GM18499 (cell line): ENCODE measurements around the gene ANKRD23.

Experiments used
- ATAC-seq: cut with Tn5 transposase; IDR thresholded peaks from one replicate; pipeline ENCODE4 v1.9.1; 2021; ENCODE audit warnings: moderate number of reproducible peaks; ENCODE audit not compliant: insufficient read depth, unreplicated experiment

The ANKRD23 gene

DNA sequence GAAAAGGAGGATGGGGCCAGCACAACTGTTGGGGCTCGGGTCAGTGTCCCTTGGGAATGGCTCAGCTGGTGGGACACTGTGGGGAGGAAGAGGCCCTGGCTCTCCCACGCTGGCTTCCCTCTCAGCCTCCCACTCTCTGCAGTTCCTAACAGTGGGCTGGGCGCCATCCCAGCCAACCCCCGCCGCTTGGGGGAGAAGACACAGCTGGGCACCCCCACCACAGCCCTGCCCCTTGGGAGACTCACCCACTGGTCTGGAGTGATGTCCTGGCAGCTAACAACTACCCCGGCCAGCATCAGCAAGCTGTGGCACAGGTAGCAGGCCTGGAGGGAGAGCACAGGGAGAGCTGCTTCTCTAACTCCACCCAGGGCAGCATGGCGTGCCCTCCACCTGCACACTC lies 34.4 kb upstream of the ANKRD23 start:
- no peak for ATAC-seq

DNA sequence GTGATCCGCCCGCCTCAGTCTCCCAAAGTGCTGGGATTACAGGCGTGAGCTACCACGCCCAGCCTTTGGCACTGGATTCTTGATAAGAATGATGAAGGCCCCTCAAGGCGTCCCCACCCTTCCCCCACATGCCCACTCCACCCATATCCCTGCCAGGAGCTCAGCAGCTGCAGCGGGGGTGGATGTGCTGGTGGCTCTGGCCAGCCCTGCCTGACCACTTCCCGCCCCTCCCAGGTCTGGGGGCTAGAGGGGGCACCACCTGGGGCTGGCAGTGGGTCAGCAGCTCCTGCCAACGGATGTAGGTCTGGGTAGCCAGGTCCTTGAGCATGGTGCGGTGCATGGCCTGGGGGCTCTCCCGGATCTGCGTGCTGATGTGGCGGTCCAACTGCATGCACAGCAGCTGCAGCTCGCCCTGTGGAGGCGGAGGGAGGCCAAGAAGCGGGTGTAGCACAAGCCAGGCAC lies 33.8 kb upstream of the ANKRD23 start:
- ATAC-seq, result no peak

DNA sequence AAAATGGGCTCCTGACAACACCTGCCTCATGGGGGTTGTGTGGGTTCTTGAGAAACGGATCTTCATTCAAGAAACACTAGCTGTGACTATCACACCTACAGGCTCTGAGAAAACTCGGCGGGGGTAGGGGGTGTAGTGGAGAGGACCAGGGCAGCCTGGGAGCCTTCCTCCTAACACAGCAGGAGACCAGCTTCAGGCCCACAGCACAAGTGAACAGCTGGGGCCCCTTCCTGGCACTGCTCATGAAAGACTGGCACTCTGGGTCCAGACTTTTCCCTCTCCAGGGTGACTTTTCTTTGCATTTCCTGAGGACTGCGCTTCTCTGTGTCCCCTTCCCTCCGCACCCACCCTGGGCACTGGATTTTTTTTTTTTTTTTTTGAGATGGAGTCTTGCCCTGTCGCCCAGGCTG lies 33.2 kb upstream of the ANKRD23 start:
- ATAC-seq, result no peak

DNA sequence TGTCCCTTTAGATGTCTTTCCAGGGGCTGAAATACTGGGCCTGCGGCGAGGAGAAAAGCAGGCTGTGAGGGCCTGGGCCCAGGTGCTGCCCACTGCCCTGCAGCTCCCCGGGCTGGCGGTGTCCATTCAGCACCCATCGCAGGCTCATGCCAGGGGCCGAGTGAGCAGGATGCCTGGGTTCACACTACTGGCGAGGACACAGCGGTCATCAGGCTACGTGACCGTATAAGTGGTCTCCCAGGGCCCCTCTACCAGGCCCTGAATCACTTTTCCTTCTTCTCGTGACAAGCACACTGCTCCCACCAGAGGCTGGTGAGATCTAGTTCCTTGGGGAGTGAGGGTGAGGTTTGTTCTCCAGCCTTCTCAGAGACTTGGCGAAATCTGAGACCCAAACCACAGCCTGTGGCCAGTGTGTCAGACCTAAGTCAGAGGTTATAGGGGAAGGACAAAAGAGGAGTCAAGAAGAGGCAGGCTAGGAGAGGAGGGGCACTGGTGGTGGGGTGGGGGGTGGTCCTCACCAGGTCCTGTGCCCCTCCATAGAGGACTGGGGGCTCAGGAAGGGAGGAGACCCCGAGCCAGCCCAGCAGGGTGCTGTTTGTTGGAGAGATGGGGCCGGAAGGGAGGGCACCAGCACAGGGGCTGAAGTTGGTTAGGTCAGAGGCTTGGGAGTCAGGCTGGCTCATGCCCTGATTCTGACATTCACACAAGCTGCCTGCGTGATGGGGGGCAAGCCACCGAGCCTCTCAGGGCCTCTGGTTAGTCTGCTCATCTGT lies 32.6 kb upstream of the ANKRD23 start:
- ATAC-seq, result no peak

DNA sequence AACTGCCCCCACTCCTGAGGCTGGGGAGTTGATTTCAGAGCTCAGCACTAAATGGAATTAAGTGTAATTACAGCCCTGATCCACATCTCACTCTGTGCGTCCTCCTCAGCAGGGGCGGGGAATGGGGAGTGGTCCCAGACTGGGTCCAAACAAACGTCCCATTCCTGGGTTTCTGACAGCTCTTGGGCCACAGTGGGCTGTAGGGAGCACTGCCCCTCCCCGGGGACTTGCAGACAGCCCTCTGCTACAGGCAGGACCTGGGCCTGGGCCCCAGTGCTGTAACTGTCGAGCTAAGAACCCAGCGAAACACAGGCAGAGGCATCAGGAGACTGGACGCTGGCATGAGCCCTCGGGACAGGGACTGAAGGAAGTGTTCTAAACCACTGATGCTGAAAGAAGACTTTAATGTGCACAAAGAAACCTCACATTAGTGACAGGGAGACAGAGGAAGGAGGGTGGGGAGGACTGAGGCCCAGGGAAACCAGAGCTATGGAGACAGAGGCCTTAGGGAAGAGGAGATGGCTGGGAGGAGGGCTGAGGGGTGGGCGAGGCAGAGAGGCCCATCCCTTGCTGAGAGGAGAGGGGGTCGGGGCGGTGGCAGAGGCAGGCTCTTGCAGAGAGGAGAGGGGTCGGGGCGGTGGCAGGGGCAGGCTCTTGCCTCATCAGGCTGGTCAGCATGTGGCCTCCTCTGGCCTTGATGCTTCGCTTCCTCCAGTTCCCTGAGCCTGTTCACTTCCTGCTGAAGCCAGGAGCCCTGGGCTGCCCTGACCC lies 31.9 kb upstream of the ANKRD23 start:
- no peak for ATAC-seq

DNA sequence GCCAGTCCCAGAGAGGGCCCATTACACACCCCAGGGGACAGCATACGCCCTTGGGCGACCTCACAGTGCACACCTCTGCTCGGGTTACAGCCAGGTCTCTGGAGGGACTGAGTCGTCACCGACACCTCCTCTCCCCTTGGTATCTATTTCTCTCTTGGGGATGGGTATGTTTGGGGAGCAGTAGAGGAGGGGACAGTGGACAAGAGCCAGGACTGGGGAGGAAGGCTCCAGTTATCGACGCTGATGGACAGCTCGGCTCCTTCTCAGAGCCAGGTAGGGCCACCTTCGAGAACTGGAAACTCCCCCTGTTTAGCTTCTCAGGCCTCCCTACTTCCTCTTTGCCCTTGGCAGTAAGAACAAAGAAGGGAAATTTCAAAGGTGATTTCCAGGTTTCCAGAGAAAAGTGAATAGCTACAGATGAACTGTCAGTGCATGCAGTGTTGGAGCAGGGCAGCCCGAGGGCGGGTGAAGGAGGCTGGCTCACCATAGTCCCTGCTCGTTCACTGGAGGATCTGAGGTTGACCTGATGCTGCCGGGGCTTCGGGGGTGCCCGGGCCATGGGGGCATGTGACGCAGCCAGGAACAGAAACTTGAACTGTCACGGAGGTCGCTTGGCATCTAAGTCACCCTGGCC lies 30.5 kb upstream of the ANKRD23 start:
- no peak for ATAC-seq

DNA sequence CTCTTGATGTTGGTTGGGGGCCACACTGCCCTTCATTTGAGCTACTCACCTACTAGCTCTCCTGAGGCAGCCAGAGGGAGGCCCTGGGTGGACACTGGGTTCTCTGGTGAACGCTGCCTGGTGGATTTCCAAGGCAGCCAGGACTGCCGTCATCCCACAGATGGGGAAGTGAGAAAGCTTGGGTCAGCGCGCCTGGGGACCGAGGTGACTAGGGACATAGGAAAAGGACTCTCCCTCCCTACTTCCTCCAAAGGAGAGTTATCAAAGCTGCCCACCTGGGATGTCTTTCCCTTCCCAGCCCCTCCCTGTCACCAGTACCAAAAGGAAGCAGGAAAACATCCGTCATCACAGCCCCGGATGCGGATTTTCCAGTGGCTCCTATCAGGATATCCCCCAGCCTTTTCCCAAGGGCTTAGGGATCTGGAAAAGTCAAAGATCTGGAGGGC lies 29.9 kb upstream of the ANKRD23 start:
- no peak for ATAC-seq

DNA sequence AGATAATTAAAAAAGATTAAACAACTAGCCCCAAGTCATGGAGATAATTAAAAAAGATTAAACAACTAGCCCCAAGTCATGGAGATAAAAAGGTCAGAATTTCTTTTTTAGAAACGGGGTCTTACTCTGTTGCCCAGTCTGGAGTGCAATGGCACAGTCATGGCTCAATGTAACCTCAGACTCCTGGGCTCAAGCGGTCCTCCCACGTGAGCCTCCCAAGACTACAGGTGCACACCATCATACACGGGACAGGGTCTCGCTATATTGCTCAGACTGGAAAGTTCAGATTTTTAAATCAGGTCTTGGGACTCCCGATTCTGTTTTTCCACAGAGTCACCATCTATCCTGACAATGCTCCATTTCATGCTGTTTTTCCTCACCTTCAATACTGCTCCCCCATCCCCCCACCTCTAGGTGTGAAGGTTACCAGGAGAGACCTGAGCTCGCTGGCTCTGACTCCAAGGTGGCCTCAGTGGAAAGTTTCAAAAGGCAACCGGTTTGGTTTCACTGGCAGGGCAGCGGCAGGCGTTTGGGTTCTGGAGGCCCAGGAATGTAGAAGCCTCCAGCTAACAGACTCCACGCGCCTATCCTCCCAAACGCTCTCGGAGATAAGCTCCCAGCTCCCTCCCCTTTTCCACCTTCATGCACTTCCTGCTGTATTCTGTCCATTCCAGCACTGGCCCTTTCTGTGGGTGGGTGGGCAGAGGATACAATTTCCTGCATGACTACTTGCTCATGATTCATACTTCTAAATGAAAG lies 28.9 kb upstream of the ANKRD23 start:
- no peak for ATAC-seq

DNA sequence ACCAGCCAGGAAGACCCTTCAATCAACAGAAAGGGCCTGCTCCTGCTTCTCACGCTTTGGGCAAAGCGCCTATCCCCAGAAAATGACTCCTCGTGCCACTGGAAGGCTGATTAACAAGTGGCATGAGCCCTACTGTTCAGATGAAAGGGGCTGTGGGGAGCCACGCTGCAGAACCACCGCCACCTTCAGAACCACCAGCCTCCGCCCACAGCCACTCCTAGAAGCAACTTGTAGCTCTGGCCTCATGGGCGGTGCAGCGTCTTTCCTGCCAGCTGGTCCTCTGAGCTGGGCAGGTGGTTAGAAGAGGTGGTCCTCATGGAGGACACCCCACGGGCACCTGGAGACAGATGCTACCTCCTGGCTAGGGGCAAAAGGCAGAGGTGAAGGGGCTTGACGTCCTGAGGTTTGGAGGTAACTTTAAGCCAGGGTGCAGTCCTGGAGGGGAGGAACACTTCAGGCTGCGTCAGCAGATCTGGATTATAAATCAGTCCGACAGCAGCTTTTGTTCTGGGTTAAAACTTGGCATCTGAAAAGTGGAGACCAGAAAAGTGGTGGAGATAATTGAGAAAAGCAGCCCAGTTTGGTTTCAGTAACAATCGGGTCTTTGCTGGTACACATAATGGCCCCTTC lies 26.9 kb upstream of the ANKRD23 start:
- no peak for ATAC-seq

DNA sequence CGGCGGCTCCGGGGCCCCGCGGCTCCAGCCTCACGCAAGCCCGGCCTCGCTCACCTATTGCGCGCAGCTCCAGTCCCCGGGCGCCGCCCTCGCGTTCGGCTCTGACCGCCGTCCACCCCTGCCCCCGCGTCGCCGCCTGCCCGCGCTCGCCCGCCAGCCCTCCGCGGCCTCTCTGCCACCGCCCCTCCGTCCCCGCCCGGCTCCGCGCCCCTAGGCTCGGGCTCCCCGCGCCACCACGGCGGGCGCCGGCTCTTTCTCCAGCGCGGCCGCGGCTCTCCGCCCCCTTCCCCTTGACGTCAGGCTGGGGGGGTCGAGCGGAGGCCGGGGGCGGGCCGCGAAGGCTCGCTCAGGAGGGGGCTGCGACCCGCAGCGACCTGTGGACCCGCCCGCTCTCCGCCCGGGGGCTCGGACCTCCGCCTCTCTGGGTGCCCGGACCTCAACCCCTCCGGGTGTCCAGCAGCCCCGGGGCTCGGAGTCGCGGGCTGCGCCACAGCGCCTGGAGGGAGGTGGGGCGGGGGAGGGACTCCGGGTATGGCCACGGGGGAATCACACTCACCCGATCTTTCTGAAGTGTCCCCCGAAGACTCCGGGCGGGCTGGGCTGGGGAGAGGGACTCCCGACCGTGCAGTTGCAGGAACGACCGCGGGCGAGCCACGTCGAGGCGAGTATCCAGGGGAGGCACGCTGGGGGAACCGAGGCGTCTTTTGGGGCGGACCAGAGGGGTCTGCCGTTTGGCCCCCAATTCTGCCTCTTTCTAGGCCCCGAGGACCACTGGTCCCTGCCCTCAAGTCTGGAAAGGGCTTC lies 26.2 kb upstream of the ANKRD23 start, which contains the start of gene SEMA4C:
Gene SEMA4C (minus strand): TSS at position 259 of the 804 bp plus-strand sequence. CDS start 2,194 bp downstream, outside the sequence.
- no peak for ATAC-seq

DNA sequence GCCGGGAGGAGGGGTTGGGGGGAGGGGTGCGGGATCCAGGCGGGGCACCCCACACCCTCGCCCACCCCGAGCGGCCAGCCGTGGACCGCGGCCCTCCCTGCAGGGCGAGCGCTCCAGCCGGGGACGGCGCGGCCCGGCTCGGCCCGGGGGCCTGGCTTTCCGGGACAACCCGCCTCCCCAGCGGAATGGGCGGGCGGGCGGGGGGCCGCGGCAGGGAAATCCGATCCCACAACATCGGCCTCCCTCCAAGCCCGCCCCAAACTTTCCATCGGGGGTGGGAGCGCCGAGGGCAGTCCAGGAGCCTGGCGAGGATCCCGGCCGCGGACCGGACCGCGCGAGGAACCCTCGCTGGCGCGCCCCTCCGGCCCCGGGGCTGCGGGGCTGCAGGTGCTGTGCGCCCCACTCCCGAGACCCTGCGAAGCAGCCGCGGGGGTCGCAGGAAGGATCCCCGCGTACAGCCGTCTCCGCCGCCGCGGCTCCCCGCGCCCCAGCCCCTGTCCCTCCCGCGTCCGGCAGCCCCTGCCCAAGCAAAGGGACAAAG lies 25.5 kb upstream of the ANKRD23 start:
- no peak for ATAC-seq

DNA sequence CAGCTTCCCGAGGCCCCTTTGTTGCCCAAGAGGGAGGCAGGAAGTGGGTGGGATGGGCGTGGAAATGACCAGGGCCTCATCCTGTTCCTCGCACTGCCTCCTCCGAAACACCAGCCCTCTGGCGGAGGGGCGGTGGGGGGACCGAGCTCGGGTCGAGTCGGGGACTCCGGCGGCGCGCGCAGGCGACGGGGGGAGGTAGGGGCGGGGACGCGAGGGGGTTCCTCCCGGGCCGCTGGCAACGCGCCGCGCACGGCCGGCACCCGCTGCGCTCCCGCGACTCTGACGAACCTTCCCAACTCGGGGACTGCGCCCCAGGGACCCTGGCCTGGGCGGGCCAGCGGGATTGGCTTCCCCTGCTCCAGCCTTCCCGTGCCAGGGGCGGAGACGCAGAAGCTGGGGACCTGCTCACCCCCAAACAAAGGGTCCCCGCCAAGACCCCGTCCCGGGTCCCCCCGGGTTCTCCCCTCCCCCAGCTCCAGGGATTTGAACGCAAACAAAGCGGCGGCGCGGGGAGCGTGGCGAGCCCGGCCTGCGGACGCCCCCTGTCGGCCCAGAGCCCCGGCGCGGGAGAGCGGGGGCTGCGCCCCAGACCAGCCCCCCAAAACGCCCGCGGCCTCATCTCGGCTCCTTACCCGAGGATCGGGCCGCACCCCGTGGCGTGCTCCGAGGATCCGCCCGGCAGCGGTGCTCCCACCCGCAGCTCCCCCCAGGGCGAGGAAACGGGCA lies 24.9 kb upstream of the ANKRD23 start:
- no peak for ATAC-seq

DNA sequence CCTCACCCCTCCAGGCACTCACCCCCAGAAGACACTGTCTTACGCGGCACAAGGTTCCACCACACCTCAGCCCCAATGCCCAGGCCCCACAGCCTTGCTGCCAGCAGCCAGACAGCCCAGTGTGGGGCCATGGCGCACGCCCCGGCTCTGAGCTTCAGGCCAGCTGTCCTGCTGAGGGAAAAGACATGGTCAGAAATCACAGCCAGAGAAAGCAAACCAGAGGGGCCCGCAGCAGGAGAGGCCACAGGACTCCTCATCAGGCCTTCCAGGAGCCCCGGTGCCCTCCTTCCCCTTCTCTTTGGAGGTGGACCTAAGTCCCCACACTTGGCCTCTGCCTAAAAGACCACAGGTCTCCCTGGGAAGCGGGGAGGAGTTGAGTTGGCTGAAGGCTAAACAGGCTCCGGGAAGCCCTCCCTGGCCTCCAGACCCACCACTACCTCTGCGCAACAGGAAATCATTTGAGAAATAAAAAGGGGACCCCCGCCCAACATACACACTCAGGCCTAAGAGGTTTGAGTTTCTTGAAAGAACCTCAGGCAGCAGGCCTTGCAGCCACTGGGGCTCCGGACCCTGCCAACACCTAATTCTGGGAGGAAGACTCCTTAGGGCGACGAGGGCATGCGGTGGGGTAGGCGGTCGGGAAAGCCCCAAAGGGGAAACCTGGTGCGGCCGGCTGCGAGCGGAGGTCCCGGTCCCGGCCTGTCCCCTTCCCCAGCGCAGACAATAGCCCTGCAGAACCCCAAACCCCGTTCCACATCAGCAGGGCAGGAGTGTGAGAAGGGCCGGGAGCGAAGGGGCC lies 24.1 kb upstream of the ANKRD23 start:
- no peak for ATAC-seq

DNA sequence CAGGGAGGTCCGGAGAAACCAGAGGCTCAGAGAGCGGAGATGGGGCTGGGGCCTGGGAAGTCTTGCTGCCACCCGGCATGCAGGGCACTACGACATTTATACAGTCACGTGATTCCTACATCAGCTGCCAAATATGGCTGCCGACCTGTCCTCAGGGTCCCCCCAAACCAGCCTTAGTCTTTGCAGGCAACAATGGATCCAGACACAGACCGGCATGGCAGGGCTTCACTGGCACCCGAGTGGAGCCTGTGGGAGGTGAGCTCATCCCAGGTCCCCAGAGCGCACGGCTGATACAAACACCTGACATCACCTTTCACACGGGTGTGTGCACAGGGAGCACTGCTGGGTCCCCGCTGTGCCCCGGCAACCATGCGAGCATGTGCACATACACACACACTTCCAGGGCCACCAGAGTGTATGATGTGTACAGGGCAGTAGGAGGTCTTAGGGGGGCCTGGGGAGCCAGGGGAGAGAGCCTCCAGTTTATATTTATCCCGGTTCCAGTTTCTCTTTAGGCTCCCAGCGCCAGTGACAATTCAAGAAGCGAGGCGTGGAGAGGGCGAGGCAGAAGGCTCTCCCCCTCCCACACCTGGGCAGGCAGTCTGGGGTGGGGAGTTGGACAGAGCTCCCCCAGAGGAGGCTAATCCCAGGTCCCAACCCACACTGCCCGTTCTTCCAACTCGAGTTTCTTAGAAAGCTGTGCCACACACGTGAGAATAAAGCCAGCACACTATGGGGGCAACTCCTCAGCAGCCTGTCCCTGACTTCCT lies 23.4 kb upstream of the ANKRD23 start:
- no peak for ATAC-seq

DNA sequence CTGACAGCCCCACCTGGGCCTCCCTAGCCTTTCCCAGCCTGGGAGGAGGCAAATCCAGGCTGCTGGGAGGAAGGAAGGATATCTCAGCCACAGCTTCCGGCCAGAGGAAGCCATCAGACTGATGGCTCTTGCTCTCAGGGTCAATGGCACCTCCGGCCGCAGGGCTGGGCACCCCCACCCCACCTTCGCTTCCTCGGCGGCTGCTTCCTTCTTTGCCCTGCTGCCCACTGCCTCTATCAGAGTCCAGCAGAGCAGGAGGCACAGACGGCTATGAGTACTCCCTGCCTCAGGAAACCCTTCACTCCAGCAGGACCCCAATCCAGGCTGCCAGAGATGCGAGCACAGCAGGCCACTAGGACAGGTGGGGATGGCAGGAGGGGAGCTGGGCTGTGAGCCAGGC lies 22.8 kb upstream of the ANKRD23 start:
- ATAC-seq, result no peak

DNA sequence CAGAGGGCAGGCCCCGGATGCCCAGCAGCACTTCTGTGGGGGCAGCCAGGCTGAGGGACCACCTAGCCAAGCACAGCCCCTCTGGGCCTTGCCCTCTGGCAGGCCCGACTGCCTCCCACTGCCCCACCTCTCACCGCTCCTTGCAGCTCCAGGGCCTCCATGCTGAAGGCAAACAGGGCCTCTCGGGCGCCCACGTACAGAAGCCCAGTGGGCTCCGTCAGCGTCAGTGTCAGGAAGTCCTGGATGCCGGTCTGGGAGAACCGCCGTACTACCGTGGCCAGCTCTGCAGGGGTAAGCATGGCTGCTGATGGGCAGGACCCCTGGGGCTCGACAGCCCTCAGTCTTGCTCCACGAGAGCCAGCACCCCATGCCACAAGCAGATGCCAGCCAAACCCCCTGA lies 22.3 kb upstream of the ANKRD23 start:
- ATAC-seq, result no peak

DNA sequence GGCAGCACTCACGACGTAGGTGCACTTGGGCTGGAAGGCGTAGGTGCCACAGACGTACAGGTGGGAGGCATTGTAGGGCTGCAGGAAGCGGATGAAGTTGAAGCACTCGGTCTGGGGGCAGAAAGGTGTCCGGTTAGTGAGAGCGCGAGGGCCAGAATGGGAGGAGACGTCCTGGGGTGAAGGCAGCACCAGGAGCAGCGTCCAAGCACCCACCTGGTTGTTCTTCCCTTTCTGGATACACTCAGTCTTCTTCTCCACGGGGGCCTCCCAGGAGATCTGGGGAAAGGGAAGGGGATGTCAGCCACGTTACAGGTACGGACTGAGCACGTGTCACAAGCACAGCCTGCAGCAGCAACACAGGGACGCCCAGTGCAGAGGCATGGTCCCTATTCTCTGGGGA lies 21.8 kb upstream of the ANKRD23 start:
- ATAC-seq, result no peak
